ENCODE results near the gene ZFP91. TPM values are rescaled to one million over a fixed set of nuclear protein-coding genes. Genes with fewer than 3 reads are reported as not detected.

The ZFP91 gene
- total and polyA plus RNA-seq, 2 of the 4 experiments (the other 2 are of a cell fraction) = 20.7 to 25.3 TPM

DNA sequence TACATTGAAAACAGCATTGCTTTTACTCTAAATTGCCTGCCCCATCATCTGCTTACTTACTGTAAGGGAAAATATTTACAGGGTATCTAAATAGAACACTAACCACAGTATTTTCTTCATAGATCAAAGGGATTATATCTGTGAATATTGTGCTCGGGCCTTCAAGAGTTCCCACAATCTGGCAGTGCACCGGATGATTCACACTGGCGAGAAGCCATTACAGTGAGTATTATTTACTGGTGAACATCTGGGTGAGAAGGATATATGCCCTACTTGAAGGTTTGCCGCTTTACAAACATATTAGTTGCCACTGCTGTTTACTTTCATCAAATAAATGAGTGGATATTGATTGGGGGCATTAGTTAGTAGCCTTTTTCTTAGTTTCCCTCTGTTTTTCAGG, 37.7 kb downstream of the ZFP91 start:
- Histone ChIP-seq H3K4me1 (ENCODE audit: control insufficient read depth, insufficient read depth, low read length) (peaks cover 4% of the 10 kb centered on the region), H3K9me1 (ENCODE audit: insufficient read depth, low read length) (peaks cover 5% of the 10 kb centered on the region; the same call in 1 of the 2 replicates), H3K27me3 (ENCODE audit: control insufficient read depth, insufficient read depth, low read length) (no peaks in the 10 kb centered on the region), H3K56ac (ENCODE audit: extremely low read depth, insufficient read depth, low read length) (no peak overlapping the region), H3K27ac (ENCODE audit: insufficient read depth, low read length) (no peak overlapping the region), H3K4ac (ENCODE audit: low read depth, low read length) (no peak overlapping the region), H3K23ac (ENCODE audit: low read depth, low read length) (no peak overlapping the region), H2AK9ac (replicated peaks; ENCODE audit: low read depth, low read length, poor library complexity) (no peak overlapping the region), H3K4me3 (ENCODE audit: insufficient read depth, low read depth, low read length) (no peak overlapping the region), H4K20me1 (ENCODE audit: insufficient read depth, low read length) (0 out of 2 replicates have a peak, but pooled peaks cover 3% of the 10 kb centered on the region), H4K8ac (ENCODE audit: low read depth in 2 of 2, low read length in 2 of 2) (no peak overlapping the region), H2BK5ac (ENCODE audit: low read depth, low read length, poor library complexity, severe bottlenecking) (peak overlapping the region; percentile 16), H2BK15ac (ENCODE audit: low read depth, low read length) (no peak overlapping the region), H2AFZ (replicated peaks; ENCODE audit: low read length, poor library complexity) (no peak overlapping the region), H3K18ac (ENCODE audit: low read depth, low read length) (no peak overlapping the region), H4K5ac (ENCODE audit: low read depth, low read length) (no peak overlapping the region), H2AK5ac (ENCODE audit: low read depth, low read length) (no peak overlapping the region), H3K14ac (replicated peaks; ENCODE audit: low read depth, low read length) (no peak overlapping the region), H3K36me3 (ENCODE audit: control insufficient read depth, insufficient read depth, low read length) (peaks cover 31% of the 10 kb centered on the region), H3K79me1 (ENCODE audit: low read depth in 1 of 2, low read length in 2 of 2) (peaks cover 40 to 44% of the 10 kb centered on the region in 2 experiments), H2BK20ac (ENCODE audit: low read depth, low read length) (no peak overlapping the region), H3K4me2 (ENCODE audit: low read depth, low read length) (no peak overlapping the region), H3K9me3 (ENCODE audit: control insufficient read depth, insufficient read depth, low read length) (no peaks in the 10 kb centered on the region), H3K9ac (ENCODE audit: low read depth, low read length) (no peak overlapping the region), H4K91ac (ENCODE audit: insufficient read depth, low read depth, low read length) (no peak overlapping the region), H2BK120ac (ENCODE audit: low read depth, low read length) (no peak overlapping the region)
- dilution Hi-C loops (cut with HindIII; ENCODE audit: low sequenced_read_pairs, unreplicated experiment) = no loop called here
- CTCF ChIA-PET = interaction anchor here (1.3 kb wide), 1 partner anchor 13 kb away, joined by 4 read pairs; no protein-coding TSS in a partner anchor
- TF ChIP-seq NFE2L2 (IDR thresholded peaks at IDR 0.05; ENCODE audit: low read depth, low read length) = no peak
- TF ChIP-seq MXI1 (IDR thresholded peaks at IDR 0.05; ENCODE audit: borderline replicate concordance, low read depth, low read length) = no peak
- peak; percentile 62; the same call in 1 of the 2 replicates for TF ChIP-seq BHLHE40 (IDR thresholded peaks at IDR 0.05; ENCODE audit: low read depth, low read length)
- TF ChIP-seq, protein P1, sequence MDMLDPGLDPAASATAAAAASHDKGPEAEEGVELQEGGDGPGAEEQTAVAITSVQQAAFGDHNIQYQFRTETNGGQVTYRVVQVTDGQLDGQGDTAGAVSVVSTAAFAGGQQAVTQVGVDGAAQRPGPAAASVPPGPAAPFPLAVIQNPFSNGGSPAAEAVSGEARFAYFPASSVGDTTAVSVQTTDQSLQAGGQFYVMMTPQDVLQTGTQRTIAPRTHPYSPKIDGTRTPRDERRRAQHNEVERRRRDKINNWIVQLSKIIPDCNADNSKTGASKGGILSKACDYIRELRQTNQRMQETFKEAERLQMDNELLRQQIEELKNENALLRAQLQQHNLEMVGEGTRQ (IDR thresholded peaks at IDR 0.05; ENCODE audit: low read depth, low read length) = no peak
- TF ChIP-seq RAD21 (IDR thresholded peaks at IDR 0.05; ENCODE audit: low read length) = no peak
- 0 out of 2 replicates have a peak, but pooled peaks have one; percentile 1 for TF ChIP-seq CEBPB (IDR thresholded peaks at IDR 0.05; ENCODE audit: low read depth, low read length)
- peak; percentile 42 for TF ChIP-seq RCOR1 (IDR thresholded peaks at IDR 0.05; ENCODE audit: insufficient replicate concordance, low read length)
- TF ChIP-seq MAZ (IDR thresholded peaks at IDR 0.05; ENCODE audit: borderline replicate concordance, low read depth, low read length) = no peak
- no peak for TF ChIP-seq ELK1 (IDR thresholded peaks at IDR 0.05; ENCODE audit: borderline replicate concordance, low read depth, low read length)
- no peak for TF ChIP-seq RFX5 (IDR thresholded peaks at IDR 0.05; ENCODE audit: low read depth, low read length)
- TF ChIP-seq FOS (IDR thresholded peaks at IDR 0.05; ENCODE audit: low read depth, low read length) = peak; percentile 70
- in situ Hi-C loops (cut with MboI; ENCODE audit: low sequenced_read_pairs) = no loop called here
- POLR2A ChIA-PET (ENCODE audit: unreplicated experiment) = no interaction called here
- intact Hi-C loops (cut with micrococcal nuclease) = no loop called here
- BruUV-seq (replicated peaks) = no TSS peak
- ATAC-seq (ENCODE audit: low read depth) (peak; percentile 86), DNase-seq (peak; percentile 95)
- no CpG with 5 or more reads among the region's 4 CpGs for WGBS, 2 experiments (ENCODE audit: extremely low coverage in 2 of 2, insufficient read length in 1 of 2)
